Neural progenitor cell (in vitro differentiated cells): ENCODE measurements around the gene STK32B. TPM values are rescaled to one million over a fixed set of nuclear protein-coding genes. Genes with fewer than 3 reads are reported as not detected.

Experiments used
- DNase-seq: peaks from one replicate; pipeline ENCODE4 v3.0.0-alpha.2; 2016; ENCODE audit warnings: low spot score
- H2AFZ ChIP-seq: fragments of 200-600 bp; sonication (generic); replicated peaks from 2 replicates; pipeline ENCODE4 v1.6.1; 2016; ENCODE audit warnings: antibody characterized with exemption
- H3F3A ChIP-seq: fragments of 200-600 bp; sonication (generic); 2 replicates; pipeline ENCODE4 v1.6.1; 2016; ENCODE audit warnings: antibody characterized with exemption, low read depth
- H3K27ac ChIP-seq: fragments of 200-600 bp; sonication (generic); 2 replicates; pipeline ENCODE4 v1.5.1; 2016; ENCODE audit warnings: mild to moderate bottlenecking
- H3K27me3 ChIP-seq: fragments of 200-600 bp; sonication (generic); 2 replicates; pipeline ENCODE4 v1.6.1; 2016; ENCODE audit warnings: mild to moderate bottlenecking, moderate library complexity
- H3K36me3 ChIP-seq: fragments of 200-600 bp; sonication (generic); 2 replicates; pipeline ENCODE4 v1.5.1; 2016
- H3K4me1 ChIP-seq: fragments of 200-600 bp; sonication (generic); 2 replicates; pipeline ENCODE4 v1.6.1; 2016; ENCODE audit warnings: mixed run types
- H3K4me2 ChIP-seq: fragments of 200-600 bp; sonication (generic); 2 replicates; pipeline ENCODE4 v1.6.1; 2016
- H3K4me3 ChIP-seq: fragments of 200-600 bp; sonication (generic); 2 replicates; pipeline ENCODE4 v1.5.1; 2016
- H3K79me2 ChIP-seq: fragments of 200-600 bp; sonication (generic); 2 replicates; pipeline ENCODE4 v1.6.1; 2016; ENCODE audit warnings: low read depth
- H3K9ac ChIP-seq: fragments of 200-600 bp; sonication (generic); 2 replicates; pipeline ENCODE4 v1.6.1; 2016
- H3K9me3 ChIP-seq: fragments of 200-600 bp; sonication (generic); 2 replicates; pipeline ENCODE4 v1.5.1; 2016; ENCODE audit warnings: low read depth
- H4K20me1 ChIP-seq: fragments of 200-600 bp; sonication (generic); 2 replicates; pipeline ENCODE4 v1.6.1; 2016; ENCODE audit warnings: low read depth
- H3K27ac Mint-ChIP-seq: 3 replicates; pipeline ENCODE4 v1.8.0; 2021; ENCODE audit warnings: mixed read lengths
- H3K27me3 Mint-ChIP-seq: 2 replicates; pipeline ENCODE4 v1.8.0; 2022; ENCODE audit warnings: low read depth, mild to moderate bottlenecking, inconsistent platforms, moderate library complexity, mixed read lengths; ENCODE audit not compliant: insufficient read depth
- H3K36me3 Mint-ChIP-seq: 3 replicates; pipeline ENCODE4 v1.8.0; 2021; ENCODE audit warnings: mixed read lengths
- H3K4me1 Mint-ChIP-seq: 3 replicates; pipeline ENCODE4 v1.8.0; 2021; ENCODE audit warnings: mixed read lengths
- H3K4me3 Mint-ChIP-seq: 3 replicates; pipeline ENCODE4 v1.8.0; 2021; ENCODE audit warnings: mild to moderate bottlenecking, moderate library complexity, mixed read lengths
- H3K9me3 Mint-ChIP-seq: 3 replicates; pipeline ENCODE4 v1.8.0; 2020; ENCODE audit warnings: mixed read lengths
- CTCF ChIP-seq: fragments of 200-600 bp; sonication (generic); IDR thresholded peaks from 2 replicates; pipeline ENCODE4 v1.5.1; 2017; ENCODE audit warnings: antibody characterized with exemption, mild to moderate bottlenecking
- EZH2 ChIP-seq: fragments of 200-600 bp; sonication (generic); IDR thresholded peaks from 2 replicates; pipeline ENCODE4 v1.6.1; 2017; ENCODE audit warnings: antibody characterized with exemption, mild to moderate bottlenecking, moderate library complexity
- EZH2phosphoT487 ChIP-seq: fragments of 200-600 bp; sonication (generic); IDR thresholded peaks from 2 replicates; pipeline ENCODE4 v1.6.1; 2017; ENCODE audit warnings: antibody characterized with exemption
- total RNA-seq: library from RNA; depleted of rRNA; stranded (reverse); fragments of >200 nt; gene quantifications from 2 replicates; pipeline ENCODE4 v1.2.3, GENCODE V29; 2015; ENCODE audit warnings: low replicate concordance

STK32B gene
- total RNA-seq, 1 donor from 2014 or later: 2.5 TPM

- no peak overlapping the region for H3K9ac ChIP-seq
- H4K20me1 ChIP-seq: no peaks in the 10 kb centered on the region
- no peaks in the 10 kb centered on the region for H3K79me2 ChIP-seq
- no peak overlapping the region for H3K4me2 ChIP-seq
- no peaks in the 10 kb centered on the region for H3K9me3 ChIP-seq
- TF ChIP-seq CTCF (no peak), EZH2 (no peak), EZH2phosphoT487 (no peak)
- no peaks in the 10 kb centered on the region for H3F3A ChIP-seq
- Mint-ChIP-seq H3K9me3 (no peaks in the 10 kb centered on the region), H3K4me3 (no peak overlapping the region), H3K27ac (no peak overlapping the region), H3K4me1 (no peaks in the 10 kb centered on the region), H3K36me3 (no peaks in the 10 kb centered on the region), H3K27me3 (no peaks in the 10 kb centered on the region)
- no peaks in the 10 kb centered on the region for H3K4me1 ChIP-seq
- H3K27me3 ChIP-seq: no peaks in the 10 kb centered on the region
- H3K4me3 ChIP-seq: no peak overlapping the region
- DNase-seq: no peak
- H3K36me3 ChIP-seq: no peaks in the 10 kb centered on the region
- no peak overlapping the region for H2AFZ ChIP-seq
- H3K27ac ChIP-seq: no peak overlapping the region
Measured at GRCh38 chr4:5389756-5390310, 338.6 kb downstream of the STK32B start.

DNA sequence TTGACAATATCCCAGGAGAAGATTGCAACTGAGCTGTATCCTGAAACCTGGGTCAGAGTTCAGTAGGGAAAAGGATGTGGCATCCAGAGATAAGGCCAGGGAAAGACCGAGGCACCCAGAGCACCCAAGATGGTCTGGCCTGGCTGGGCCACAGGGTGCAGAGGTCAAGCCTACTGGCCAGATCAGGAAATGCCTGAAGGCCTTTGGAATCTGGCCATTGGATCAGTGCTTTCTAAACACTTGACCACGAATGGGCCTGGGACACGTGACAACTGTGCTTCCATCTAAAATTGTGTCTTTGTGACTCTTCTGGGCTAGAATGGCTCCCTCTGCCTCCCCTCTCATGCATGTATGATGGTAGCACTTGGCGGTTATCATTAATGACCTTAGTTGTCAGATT, 340.2 kb downstream of the STK32B start:
- H3K79me2 ChIP-seq: no peaks in the 10 kb centered on the region
- H3K4me1 ChIP-seq: no peaks in the 10 kb centered on the region
- no peak overlapping the region for H3K27ac Mint-ChIP-seq
- H3K36me3 ChIP-seq: no peaks in the 10 kb centered on the region
- no peak overlapping the region for H3K27ac ChIP-seq
- H3F3A ChIP-seq: no peaks in the 10 kb centered on the region
- H3K4me1 Mint-ChIP-seq: no peaks in the 10 kb centered on the region
- no peaks in the 10 kb centered on the region for H3K9me3 ChIP-seq
- H3K4me3 ChIP-seq: no peak overlapping the region
- H3K9ac ChIP-seq: no peak overlapping the region
- no peaks in the 10 kb centered on the region for H4K20me1 ChIP-seq
- H3K36me3 Mint-ChIP-seq: no peaks in the 10 kb centered on the region
- H3K4me2 ChIP-seq: no peak overlapping the region
- no peak for DNase-seq
- H3K27me3 ChIP-seq: no peaks in the 10 kb centered on the region
- H3K9me3 Mint-ChIP-seq: no peaks in the 10 kb centered on the region
- H3K4me3 Mint-ChIP-seq: no peak overlapping the region
- peaks cover 2% of the 10 kb centered on the region for H3K27me3 Mint-ChIP-seq
- no peak for TF ChIP-seq EZH2
- TF ChIP-seq EZH2phosphoT487: no peak
- no peak for TF ChIP-seq CTCF
- H2AFZ ChIP-seq: no peak overlapping the region

DNA sequence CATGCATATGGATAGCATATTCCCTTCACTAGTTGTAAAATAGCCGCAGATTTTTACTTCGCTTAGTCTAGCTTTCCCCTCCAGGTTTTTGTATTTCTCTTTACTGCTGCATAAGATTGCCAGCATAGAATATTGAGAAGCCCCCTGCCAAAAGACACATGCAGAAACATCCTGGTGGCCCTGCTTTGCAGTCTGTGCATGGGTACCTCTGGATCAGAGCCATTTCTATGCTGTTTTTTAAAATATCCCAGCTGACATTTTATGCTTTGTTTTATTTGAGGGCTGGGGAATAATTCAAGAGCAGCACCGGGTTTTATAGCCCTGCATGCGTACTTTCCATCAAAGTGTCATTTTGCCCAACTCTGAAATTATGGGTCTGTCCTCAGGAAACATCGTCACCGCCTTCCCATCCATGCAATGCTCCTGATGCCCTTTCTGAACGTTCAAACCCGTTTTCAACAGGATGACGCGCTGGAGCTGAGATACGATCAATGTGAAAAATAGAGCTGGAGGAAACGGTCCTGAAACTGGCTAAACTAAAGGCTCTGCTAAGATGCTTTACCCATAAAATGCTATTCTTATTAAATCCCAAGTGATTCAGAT, 342.7 kb downstream of the STK32B start:
- H3K27me3 ChIP-seq: no peaks in the 10 kb centered on the region
- no peaks in the 10 kb centered on the region for H3F3A ChIP-seq
- H3K79me2 ChIP-seq: no peaks in the 10 kb centered on the region
- no peaks in the 10 kb centered on the region for H3K9me3 ChIP-seq
- peaks cover 8% of the 10 kb centered on the region for H3K4me1 ChIP-seq
- TF ChIP-seq CTCF: no peak
- TF ChIP-seq EZH2phosphoT487: no peak
- no peak for TF ChIP-seq EZH2
- peaks cover 12% of the 10 kb centered on the region for H3K4me1 Mint-ChIP-seq
- no peaks in the 10 kb centered on the region for H3K36me3 Mint-ChIP-seq
- peaks cover 5% of the 10 kb centered on the region for H3K27me3 Mint-ChIP-seq
- H2AFZ ChIP-seq: no peak overlapping the region
- no peak overlapping the region for H3K4me2 ChIP-seq
- H4K20me1 ChIP-seq: no peaks in the 10 kb centered on the region
- H3K4me3 ChIP-seq: no peak overlapping the region
- H3K4me3 Mint-ChIP-seq: no peak overlapping the region
- no peak overlapping the region for H3K27ac Mint-ChIP-seq
- H3K9ac ChIP-seq: no peak overlapping the region
- no peak overlapping the region for H3K27ac ChIP-seq
- peaks cover 2% of the 10 kb centered on the region for H3K9me3 Mint-ChIP-seq
- DNase-seq: no peak
- H3K36me3 ChIP-seq: no peaks in the 10 kb centered on the region
